PFSK-1 (cell line): ENCODE measurements around the gene KIAA1328.

Source experiments
- FOXP2 ChIP-seq: optimal IDR thresholded peaks from 2 replicates; pipeline ENCODE3; 2011; ENCODE audit warnings: borderline replicate concordance, control low read depth, inconsistent platforms; ENCODE audit not compliant: insufficient read depth; ENCODE audit errors: extremely low read length, extremely low read depth
- POLR2AphosphoS5 ChIP-seq: IDR thresholded peaks from 2 replicates; pipeline ENCODE4 v1.6.1; 2012; ENCODE audit warnings: low read depth, mild to moderate bottlenecking, control low read depth, low read length, moderate library complexity
- REST ChIP-seq, 2 experiments: IDR thresholded peaks; 2 replicates each; pipeline versions ENCODE4 v1.6.1 to v1.8.0; 2011 to 2012; ENCODE audit warnings: low read depth in 2 of 2, low read length in 2 of 2, control low read depth in 1 of 2, inconsistent platforms in 1 of 2, mild to moderate bottlenecking in 1 of 2, moderate library complexity in 1 of 2; ENCODE audit not compliant: insufficient read depth in 1 of 2
- SIN3A ChIP-seq: IDR thresholded peaks from 2 replicates; pipeline ENCODE4 v1.6.1; 2012; ENCODE audit warnings: mild to moderate bottlenecking, low read length, moderate library complexity, borderline replicate concordance; ENCODE audit not compliant: insufficient read depth
- TAF1 ChIP-seq: IDR thresholded peaks from 2 replicates; pipeline ENCODE4 v1.6.1; 2012; ENCODE audit warnings: low read length, control low read depth, borderline replicate concordance; ENCODE audit not compliant: insufficient read depth

- TF ChIP-seq POLR2AphosphoS5: no peak
- no peak for TF ChIP-seq TAF1
- no peak for TF ChIP-seq REST (IDR thresholded peaks at IDR 0.05; ENCODE audit: insufficient read depth in 1 of 2, low read depth in 2 of 2, low read length in 2 of 2)
- no peak for TF ChIP-seq SIN3A
- TF ChIP-seq FOXP2: no peak
Observed at GRCh38 chr18:37170984-37171383, 342.1 kb downstream of the KIAA1328 start.
